C1 segment of cervical spinal cord (tissue), 14 donors: ENCODE data around the gene ATP5PO.
"Not testable (repeated sequence)": the region's sequence is repeated elsewhere in the genome, so short reads cannot be mapped to it uniquely, and the experiment has no call there.

Experiments used
- DNase-seq, 14 donors: peaks; one replicate each; lab custom pipeline; 2025; lab: John Stamatoyannopoulos, UW

The ATP5PO gene

GRCh38 chr21:33869873-33870272 is 45.7 kb downstream of the ATP5PO start:
- no peak for DNase-seq

GRCh38 chr21:33867868-33868267 is 47.7 kb downstream of the ATP5PO start:
- not testable (repeated sequence) for DNase-seq

GRCh38 chr21:33866826-33867225 is 48.8 kb downstream of the ATP5PO start:
- DNase-seq = no peak

- DNase-seq = no peak
Measured at GRCh38 chr21:33865996-33866575, 49.5 kb downstream of the ATP5PO start.

GRCh38 chr21:33865176-33865575 is 50.4 kb downstream of the ATP5PO start:
- no peak for DNase-seq

- DNase-seq = no peak
Measured at GRCh38 chr21:33864150-33864549, 51.5 kb downstream of the ATP5PO start.

GRCh38 chr21:33863191-33863590 is 52.4 kb downstream of the ATP5PO start:
- DNase-seq = not testable (repeated sequence)

GRCh38 chr21:33861125-33861524 is 54.5 kb downstream of the ATP5PO start:
- no peak for DNase-seq

- no peak for DNase-seq
Measured at GRCh38 chr21:33860332-33860879, 55.2 kb downstream of the ATP5PO start.

GRCh38 chr21:33859373-33860102 is 56.1 kb downstream of the ATP5PO start:
- DNase-seq = no peak

GRCh38 chr21:33858667-33859372 is 56.8 kb downstream of the ATP5PO start:
- DNase-seq = peak in 1 of 14 donors; percentile 14

- DNase-seq = no peak
Measured at GRCh38 chr21:33857846-33858666, 57.5 kb downstream of the ATP5PO start.

GRCh38 chr21:33856893-33857527 is 58.6 kb downstream of the ATP5PO start:
- no peak for DNase-seq

GRCh38 chr21:33855190-33855589 is 60.4 kb downstream of the ATP5PO start:
- DNase-seq = no peak

GRCh38 chr21:33854604-33855003 is 61.0 kb downstream of the ATP5PO start:
- DNase-seq = no peak
